ENCODE data around the gene RB1.

DNA sequence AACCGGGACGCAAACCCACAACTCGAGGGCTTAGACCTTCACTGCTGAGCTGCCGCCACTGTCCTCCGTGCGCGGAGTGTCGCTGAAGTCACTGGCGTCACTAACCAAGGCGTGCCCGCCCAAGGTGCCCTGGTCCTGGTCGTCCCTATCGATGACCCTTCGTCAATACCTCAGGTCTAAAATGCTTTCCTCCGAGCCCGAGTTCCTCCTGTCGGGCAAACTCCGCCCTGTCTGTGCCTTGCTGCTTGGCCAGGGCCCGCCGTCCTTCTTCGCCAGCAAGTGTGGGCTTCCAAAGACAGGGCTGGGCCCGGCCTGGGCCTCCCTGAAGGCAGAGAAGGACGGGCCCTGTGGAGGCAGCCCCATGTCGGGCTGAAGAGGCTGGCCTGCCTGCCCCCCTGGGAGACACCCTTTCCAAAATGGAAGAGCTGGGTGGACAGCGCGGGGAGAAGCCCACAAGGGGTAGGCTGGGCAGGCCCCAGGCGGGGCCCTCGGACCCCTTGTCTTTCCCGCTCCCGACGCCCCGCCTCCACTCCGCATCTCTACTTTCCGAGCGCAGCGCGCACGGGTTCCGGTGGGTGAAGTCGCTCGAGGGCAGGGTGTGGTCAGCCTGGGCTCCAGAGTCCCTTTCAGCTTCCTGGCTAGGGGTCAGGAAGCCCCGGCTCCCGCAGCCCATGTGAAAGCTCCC, 13.4 kb downstream of the RB1 start:
- TF ChIP-seq, protein P1, sequence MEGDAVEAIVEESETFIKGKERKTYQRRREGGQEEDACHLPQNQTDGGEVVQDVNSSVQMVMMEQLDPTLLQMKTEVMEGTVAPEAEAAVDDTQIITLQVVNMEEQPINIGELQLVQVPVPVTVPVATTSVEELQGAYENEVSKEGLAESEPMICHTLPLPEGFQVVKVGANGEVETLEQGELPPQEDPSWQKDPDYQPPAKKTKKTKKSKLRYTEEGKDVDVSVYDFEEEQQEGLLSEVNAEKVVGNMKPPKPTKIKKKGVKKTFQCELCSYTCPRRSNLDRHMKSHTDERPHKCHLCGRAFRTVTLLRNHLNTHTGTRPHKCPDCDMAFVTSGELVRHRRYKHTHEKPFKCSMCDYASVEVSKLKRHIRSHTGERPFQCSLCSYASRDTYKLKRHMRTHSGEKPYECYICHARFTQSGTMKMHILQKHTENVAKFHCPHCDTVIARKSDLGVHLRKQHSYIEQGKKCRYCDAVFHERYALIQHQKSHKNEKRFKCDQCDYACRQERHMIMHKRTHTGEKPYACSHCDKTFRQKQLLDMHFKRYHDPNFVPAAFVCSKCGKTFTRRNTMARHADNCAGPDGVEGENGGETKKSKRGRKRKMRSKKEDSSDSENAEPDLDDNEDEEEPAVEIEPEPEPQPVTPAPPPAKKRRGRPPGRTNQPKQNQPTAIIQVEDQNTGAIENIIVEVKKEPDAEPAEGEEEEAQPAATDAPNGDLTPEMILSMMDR (conservative IDR thresholded peaks at IDR 0.05; ENCODE audit: low read length) = no peak
- no peak for TF ChIP-seq EZH2phosphoT487 (IDR thresholded peaks at IDR 0.05; ENCODE audit: borderline replicate concordance, low read depth, low read length)

Data from OCI-LY7 (cell line).